ENCODE results near the gene KCNS3.
A peak's percentile ranks its signal among the peaks of the same experiment; 100 is the strongest.

The KCNS3 gene

GRCh38 chr2:17877811-17878280 lies 621 bp upstream of the KCNS3 start:
- peak; percentile 51 to 52 for DNase-seq

DNA sequence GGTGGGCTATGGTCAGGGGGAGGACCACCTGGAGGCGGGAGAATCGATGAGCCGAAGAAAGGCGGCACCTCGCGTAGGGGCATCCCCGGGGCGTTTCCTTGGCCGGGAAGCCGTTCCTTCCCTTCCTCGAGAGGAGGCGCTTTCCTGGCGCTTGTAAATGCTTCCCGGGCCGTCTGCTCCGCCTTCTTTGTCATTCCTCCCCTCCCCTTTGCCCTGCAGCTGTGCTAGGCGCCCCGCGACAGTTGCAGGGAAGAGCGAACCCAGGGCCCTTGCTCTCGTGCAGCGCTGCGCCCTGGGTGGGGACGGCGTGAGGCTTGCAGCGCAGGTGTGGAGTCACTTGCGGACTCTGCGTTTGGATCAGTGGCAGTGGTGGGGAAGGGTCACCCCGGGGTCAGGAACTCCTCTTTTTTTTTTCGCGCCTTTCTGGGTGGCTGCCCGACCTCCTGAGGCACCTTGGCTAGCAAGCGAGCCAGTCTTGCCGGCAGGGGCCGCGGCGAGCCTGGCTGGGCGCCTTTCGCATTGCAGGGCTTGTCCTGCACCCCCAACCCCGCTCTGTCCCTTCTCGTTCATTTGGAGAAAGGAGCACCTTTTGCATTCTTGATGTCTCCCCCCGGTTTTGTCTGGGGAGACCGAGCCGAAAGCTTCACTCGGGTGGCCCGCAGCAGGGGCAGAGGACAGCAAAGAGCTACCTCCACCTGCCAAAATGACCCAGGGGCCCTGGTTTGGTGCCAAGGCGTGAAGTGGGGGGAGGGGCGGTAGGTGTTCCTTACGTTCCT lies 858 bp downstream of the KCNS3 start:
- DNase-seq, result no peak

- DNase-seq, result no peak
Measured at GRCh38 chr2:17879913-17880274, 1.4 kb downstream of the KCNS3 start.

GRCh38 chr2:17892770-17893534 lies 14.5 kb downstream of the KCNS3 start:
- DNase-seq, result no peak

DNA sequence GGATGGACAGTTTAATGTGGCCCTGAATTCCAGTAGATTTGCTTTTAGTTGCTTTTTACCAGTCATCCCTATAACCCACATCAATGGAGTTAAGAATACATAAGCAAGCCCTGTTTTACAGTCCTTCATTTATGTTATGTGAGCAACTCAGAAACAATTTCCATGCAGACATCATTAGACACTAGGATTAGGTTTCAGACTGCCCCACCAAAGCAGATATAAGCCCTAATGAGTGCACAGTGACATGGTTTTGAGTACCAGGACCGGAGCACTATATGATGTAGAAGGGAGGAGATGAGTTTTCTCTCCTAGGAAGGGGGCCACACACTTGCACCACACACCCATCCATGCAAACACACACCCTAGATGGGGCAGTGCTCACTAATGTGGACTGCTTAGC lies 15.5 kb downstream of the KCNS3 start:
- DNase-seq, result no peak

DNA sequence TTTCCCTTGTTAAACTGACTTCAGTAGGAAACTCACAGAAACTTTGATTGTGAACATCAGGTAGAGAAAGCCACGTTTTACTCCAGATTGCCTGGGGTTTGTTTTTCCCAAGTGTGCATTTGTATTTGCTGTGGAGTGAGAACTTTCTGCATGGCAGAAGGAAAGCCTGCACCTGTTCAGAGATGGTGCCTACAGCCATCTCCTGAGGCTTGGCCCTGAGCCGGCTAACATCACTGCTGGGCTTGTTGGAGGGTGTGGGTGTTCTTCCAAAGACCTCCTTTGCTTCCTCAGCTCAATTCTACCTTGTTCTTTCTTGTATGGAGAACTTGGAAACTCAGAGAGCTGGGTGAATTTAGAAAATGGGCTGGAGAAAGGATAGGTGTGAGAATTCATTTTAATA lies 16.1 kb downstream of the KCNS3 start:
- DNase-seq, result no peak

DNA sequence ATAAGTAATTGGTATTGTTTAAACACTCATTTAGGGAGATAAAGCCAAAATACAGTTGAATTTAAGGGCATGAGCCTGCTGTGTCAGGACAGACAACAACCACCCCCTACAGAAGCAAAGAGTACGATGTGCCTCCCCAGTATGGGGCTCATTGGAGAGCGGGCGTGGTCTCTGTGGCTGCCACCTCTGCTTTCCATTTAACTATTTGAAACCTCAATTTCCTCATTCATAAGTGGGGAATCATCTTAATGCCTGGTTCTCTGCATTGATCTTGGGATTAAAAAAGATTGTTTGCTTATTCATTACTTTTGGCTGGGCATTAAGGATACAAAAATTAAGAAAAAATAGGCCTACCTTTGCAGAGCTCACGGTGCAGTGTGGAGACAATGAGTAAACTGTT lies 21.4 kb downstream of the KCNS3 start:
- DNase-seq, result no peak

GRCh38 chr2:17901246-17901645 lies 22.8 kb downstream of the KCNS3 start:
- no peak for DNase-seq

GRCh38 chr2:17910980-17911379 lies 32.5 kb downstream of the KCNS3 start:
- no peak for DNase-seq

DNA sequence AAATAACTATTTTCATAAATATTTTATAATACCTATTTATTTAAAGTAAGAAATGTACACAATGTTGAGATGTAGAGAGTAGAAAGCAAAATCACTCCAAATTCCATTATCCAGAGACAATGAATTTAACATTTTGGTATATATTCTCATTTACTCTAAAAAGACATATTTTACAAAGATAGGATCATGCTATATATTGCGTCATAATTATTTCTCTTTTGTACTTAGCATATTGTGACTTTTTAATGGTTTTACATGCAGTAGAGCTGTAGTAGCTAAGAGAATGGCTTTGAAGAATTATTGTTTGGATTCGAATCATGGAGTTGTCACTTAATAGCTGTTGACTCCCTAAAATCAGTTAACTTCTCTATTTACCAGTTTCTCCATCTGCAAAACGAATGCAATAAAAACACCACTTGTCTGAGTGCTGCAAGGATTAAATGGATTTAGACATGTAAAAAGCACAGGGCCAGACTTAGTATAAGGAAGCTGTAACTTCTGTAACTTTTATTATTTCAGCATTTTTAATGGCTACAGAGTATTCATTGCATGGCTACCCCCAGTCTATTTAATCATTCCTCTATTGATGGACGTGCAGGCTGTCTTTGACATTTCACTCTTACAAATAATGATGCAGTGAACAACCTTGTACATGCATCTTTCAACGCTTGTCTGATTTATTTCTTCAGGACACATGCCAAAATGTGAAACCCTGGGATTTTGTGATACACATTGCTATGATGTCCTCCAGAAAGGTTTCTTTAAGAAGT lies 33.2 kb downstream of the KCNS3 start:
- DNase-seq, result no peak

DNA sequence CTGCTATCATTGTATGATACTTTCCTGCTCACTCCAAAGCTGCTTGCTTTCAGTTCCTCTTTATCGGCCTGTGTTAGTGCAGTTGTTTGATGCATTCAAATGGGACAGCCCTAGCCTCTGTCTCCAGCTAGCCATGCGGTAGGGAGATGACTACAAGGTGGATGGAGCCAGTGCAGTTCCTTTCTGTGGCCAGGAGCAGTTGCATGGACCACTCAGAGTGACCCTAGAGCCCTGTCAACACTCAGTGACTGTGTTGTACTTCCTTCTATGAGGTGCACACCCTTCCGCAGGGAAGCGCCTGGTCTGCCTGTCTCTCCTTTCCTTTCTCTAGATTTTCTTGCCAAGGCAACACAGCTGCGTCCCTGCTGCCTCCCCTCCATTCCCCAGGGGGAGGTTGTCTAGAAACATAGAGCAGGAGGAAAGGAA lies 33.8 kb downstream of the KCNS3 start:
- DNase-seq, result no peak

GRCh38 chr2:17915099-17915498 lies 36.6 kb downstream of the KCNS3 start:
- no peak for DNase-seq

DNA sequence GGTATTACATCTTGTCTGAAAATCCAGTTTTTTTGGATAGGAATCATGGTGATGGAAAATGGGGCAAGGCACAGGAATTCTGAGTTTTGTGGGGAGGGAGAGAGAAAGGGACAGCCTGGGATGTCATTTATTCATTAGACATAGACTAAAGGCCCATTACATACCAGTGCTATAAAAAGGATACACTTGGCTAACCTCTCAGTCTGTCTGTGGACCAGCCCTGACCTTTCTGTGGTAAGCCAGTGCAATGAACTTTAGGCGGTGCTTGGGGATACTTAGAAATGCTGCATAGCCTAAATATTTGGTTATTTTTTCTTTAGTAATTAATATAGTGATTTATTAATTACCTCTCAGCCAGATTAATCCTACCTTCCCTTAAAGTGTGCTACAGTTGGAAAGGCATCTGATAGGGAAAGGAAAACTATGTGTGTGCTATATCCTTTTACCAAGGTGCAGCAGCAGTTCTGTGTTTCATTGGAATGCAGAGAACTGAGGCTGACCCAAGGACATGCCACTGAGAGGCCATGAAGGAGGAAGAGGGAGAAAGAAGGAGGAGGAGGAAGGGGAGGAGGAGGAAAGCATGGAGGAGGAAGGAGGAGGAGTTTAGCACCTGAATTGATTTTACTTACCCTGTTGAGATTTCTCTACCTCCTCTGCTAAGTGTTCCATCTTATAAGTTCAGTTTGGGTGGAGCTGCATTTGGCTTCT lies 37.5 kb downstream of the KCNS3 start:
- no peak for DNase-seq

GRCh38 chr2:17916584-17916983 lies 38.1 kb downstream of the KCNS3 start:
- DNase-seq, result no peak

- DNase-seq, result no peak
Measured at GRCh38 chr2:17918789-17919188, 40.3 kb downstream of the KCNS3 start.

GRCh38 chr2:17930773-17931172 lies 52.3 kb downstream of the KCNS3 start:
- no peak for DNase-seq

DNA sequence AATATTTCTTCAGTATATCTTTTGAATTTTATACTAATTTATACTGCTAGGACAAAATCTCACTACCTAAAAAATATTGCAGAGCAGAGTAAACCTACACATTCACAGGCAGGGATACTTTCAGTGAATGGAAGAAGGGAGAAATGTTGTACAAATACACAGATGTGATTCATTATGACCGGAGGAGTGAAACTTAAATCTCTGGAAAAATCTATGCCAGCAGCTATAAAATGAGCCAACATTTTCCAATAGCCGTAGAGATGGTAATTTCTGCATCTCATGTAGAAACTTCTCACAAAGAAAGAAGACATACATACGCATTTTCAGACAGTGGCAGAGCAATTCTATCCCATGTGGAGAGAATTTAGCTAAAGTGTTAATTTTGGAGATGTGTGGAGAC lies 54.8 kb downstream of the KCNS3 start:
- DNase-seq, result no peak

GRCh38 chr2:17934721-17935120 lies 56.3 kb downstream of the KCNS3 start:
- DNase-seq, result no peak

GRCh38 chr2:17935242-17935885 lies 56.9 kb downstream of the KCNS3 start:
- DNase-seq, result no peak

DNA sequence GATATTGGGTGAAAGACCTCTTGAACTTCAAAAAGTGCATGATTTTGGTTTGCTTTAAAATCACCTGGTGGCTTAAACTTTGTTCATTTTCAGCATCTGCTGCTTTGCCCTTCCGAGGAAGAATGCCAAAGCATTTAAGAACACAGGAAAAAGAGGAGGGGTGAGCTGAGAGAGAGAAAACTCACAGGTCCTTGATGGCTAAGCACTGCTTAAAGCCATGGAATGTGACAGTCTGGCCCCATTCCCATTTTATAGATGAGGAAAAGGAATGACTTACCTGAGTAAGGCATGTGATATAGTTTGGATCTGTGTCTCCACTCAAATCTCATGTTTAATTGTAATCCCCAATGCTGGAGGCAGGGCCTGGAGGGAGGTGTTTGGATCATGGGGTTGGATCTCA lies 58.1 kb downstream of the KCNS3 start:
- DNase-seq, result no peak

DNA sequence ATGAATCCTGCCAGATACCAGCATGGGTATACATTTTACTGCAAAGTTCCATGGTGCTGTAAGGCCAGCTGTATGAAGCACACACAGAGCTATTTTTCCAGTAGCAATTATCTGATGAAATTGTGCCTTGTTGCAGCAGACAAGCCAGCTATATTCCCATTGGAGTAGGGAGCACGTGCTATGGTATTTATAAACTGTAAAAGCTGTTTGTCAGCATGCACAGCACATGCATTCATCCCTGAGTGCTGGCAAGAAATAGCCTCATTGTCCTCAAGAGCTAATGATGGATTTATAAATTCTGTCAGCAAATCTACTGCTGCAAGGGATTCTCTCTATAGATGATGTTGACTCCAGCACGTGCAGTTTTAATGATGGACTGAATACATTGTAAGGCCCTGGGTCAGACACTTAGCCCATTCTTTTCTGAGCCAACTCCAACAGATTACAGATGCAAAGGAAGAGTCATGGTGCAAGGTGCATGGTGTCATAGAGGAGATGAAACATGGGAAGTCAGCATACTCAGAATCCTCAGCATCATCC lies 61.7 kb downstream of the KCNS3 start:
- DNase-seq, result no peak

DNA sequence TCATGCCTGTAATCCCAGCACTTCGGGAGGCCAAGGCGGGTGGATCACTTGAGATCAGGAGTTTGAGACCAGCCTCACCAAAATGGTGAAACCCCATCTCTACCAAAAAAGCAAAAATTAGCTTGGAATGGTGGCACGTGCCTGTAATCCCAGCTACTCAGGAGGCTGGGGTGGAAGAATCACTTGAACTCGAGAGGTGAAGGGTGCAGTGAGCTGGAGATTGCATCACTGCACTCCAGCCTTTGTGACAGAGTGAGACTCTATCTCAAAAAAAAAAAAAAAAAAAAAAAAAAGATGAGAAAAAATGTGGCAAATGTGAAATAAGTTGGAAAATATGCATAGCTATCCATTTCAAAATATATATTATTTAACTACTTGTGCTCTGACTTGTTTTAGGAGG lies 65.0 kb downstream of the KCNS3 start:
- no peak for DNase-seq

Data from inflammatory macrophage (primary cell).